Measurements from ENCODE around the gene SDK2. TPM values are rescaled to one million over a fixed set of nuclear protein-coding genes. Genes with fewer than 3 reads are reported as not detected.
"Not testable (repeated sequence)": the region's sequence is repeated elsewhere in the genome, so short reads cannot be mapped to it uniquely, and the experiment has no call there.

SDK2 gene
- total and polyA plus RNA-seq, 9 of the 15 experiments (the other 6 are each of a cell fraction or from before 2014, with no cell fraction given) = 0.04 TPM; not detected in 8

GRCh38 chr17:73474370-73474988 is 169.8 kb downstream of the SDK2 start (continued):
- TF ChIP-seq TFAP4 (CRISPR knock-in tag; IDR thresholded peaks at IDR 0.05; ENCODE audit: borderline replicate concordance) (peak; percentile 79), ZFP1 (CRISPR knock-in tag; IDR thresholded peaks at IDR 0.05) (0 out of 2 replicates have a peak, but pooled peaks have one; percentile 34)

DNA sequence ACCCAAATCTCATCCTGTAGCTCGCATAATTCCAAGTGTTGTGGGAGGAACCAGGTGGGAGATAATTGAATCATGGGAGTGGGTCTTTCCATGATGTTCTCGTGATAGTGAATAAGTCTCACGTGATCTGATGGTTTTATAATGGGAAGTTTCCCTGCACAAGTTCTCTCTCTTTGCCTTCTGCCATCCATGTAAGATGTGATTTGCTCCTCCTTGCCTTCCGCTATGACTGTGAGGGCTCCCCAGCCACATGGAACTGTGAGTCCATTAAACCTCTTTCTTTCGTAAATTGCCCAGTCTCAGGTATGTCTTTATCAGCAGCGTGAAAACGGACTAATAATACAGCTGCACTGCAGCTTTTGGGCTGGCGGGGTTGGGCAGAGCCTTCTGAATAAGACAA is 171.5 kb downstream of the SDK2 start:
- intact Hi-C loops (cut with micrococcal nuclease); H4K20me1 ChIP-seq (replicated peaks; ENCODE audit: control insufficient read depth, insufficient read depth, low read length); CTCF ChIA-PET (ENCODE audit: low intra/inter-chr PET ratio); ATAC-seq; H3K9me3 ChIP-seq (replicated peaks; ENCODE audit: control insufficient read depth, insufficient read depth, low read depth, low read length); H2AFZ ChIP-seq (ENCODE audit: low read depth, low read length); FAIRE-seq; BruUV-seq (replicated peaks); H3K9ac ChIP-seq (ENCODE audit: insufficient read depth in 1 of 2, low read depth in 2 of 2, low read length in 2 of 2); DNase-seq (ENCODE audit: extremely low read depth in 1 of 4, low spot score in 3 of 4); in situ Hi-C loops (cut with MboI); H3K79me2 ChIP-seq (ENCODE audit: control insufficient read depth, insufficient read depth, low read length); H3K27ac ChIP-seq (ENCODE audit: extremely low read depth, low read depth, low read length); H3K4me2 ChIP-seq (ENCODE audit: insufficient read depth, low read length); H3K9me1 ChIP-seq (ENCODE audit: control insufficient read depth, insufficient read depth, low read length); H3K4me3 ChIP-seq; H3K36me3 ChIP-seq (ENCODE audit: control insufficient read depth, insufficient read depth, low read length): not testable (repeated sequence)
- peak; percentile 68; the same call in 1 of the 2 replicates for TF ChIP-seq ZNF431 (CRISPR knock-in tag; IDR thresholded peaks at IDR 0.05)
- TF ChIP-seq, protein P1, sequence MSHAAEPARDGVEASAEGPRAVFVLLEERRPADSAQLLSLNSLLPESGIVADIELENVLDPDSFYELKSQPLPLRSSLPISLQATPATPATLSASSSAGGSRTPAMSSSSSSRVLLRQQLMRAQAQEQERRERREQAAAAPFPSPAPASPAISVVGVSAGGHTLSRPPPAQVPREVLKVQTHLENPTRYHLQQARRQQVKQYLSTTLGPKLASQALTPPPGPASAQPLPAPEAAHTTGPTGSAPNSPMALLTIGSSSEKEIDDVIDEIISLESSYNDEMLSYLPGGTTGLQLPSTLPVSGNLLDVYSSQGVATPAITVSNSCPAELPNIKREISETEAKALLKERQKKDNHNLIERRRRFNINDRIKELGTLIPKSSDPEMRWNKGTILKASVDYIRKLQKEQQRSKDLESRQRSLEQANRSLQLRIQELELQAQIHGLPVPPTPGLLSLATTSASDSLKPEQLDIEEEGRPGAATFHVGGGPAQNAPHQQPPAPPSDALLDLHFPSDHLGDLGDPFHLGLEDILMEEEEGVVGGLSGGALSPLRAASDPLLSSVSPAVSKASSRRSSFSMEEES (CRISPR knock-in tag; IDR thresholded peaks at IDR 0.05) = peak; percentile 61
- Histone ChIP-seq H3K4me1 (replicated peaks in 1 of 2; ENCODE audit: control insufficient read depth in 2 of 2, insufficient read depth in 2 of 2, low read length in 2 of 2) (peaks cover 7 to 10% of the 10 kb centered on the region in 2 experiments; a peak in 4 of 5 replicates), H3K27me3 (ENCODE audit: control insufficient read depth in 2 of 2, insufficient read depth in 2 of 2, low read length in 2 of 2) (peaks cover 8 to 17% of the 10 kb centered on the region in 2 experiments)
- POLR2A ChIA-PET = interaction anchor here (0.6 to 0.9 kb wide), 2 partner anchors 21 to 42 kb away, joined by 3 read pairs; no protein-coding TSS in a partner anchor
- WGBS (ENCODE audit: insufficient coverage, low coverage, missing lambda C conversion rate) = 13% methylated on average over 8 of the region's 8 CpGs

Measured in K562 (cell line).